ENCODE data around the gene AFM. TPM values are rescaled to one million over a fixed set of nuclear protein-coding genes. Genes with fewer than 3 reads are reported as not detected.

AFM gene
- total and polyA plus RNA-seq, 2 of the 13 experiments (the other 11 are each of a cell fraction or from before 2014, with no cell fraction given): 0.13 to 1.8 TPM

GRCh38 chr4:73523126-73523525 lies 41.6 kb downstream of the AFM start:
- TF ChIP-seq SP2 (CRISPR knock-in tag; IDR thresholded peaks at IDR 0.05): no peak
- TF ChIP-seq FOXA1 (IDR thresholded peaks at IDR 0.05): no peak
- TF ChIP-seq FOXA1 (CRISPR knock-in tag; IDR thresholded peaks at IDR 0.05): peak; percentile 57
- TF ChIP-seq PRPF4 (IDR thresholded peaks at IDR 0.05; ENCODE audit: low read depth, low read length, poor library complexity, severe bottlenecking): no peak
- TF ChIP-seq STAG1 (CRISPR knock-in tag; IDR thresholded peaks at IDR 0.05): peak; percentile 52
- peak; percentile 25; the same call in 1 of the 2 replicates for TF ChIP-seq CTCF (CRISPR knock-in tag; IDR thresholded peaks at IDR 0.05)
- TF ChIP-seq RBAK (CRISPR knock-in tag; IDR thresholded peaks at IDR 0.05): no peak
- no peaks in the 10 kb centered on the region for H3K36me3 ChIP-seq (replicated peaks in 1 of 2; ENCODE audit: control insufficient read depth in 1 of 2, insufficient read depth in 2 of 2, low read length in 2 of 2)
- H3K9ac ChIP-seq (ENCODE audit: insufficient read depth, low read depth, low read length): no peak overlapping the region
- H3K4me3 ChIP-seq (replicated peaks in 1 of 3; ENCODE audit: insufficient read depth in 1 of 3, low read depth in 2 of 3, low read length in 3 of 3): no peak overlapping the region
- DNase-seq (ENCODE audit: low spot score): peak; percentile 12
- CTCF ChIA-PET (ENCODE audit: low intra/inter-chr PET ratio, low total read pairs): no interaction called here
- no peak for ATAC-seq
- POLR2A ChIA-PET: no interaction called here
- 63% methylated on average over 2 of the region's 2 CpGs for WGBS (ENCODE audit: low lambda C conversion rate)
- H4K20me1 ChIP-seq (ENCODE audit: insufficient read depth, low read length): no peaks in the 10 kb centered on the region
- in situ Hi-C loops (cut with HindIII; ENCODE audit: extremely low pct_ligation_motif_present, low pct_unique_long_range_greater_than_20kb) (no loop called here), intact Hi-C loops (cut with micrococcal nuclease; ENCODE audit: unreplicated experiment) (loop anchor here (5.0 kb wide), 1 partner anchor 129 kb away; no protein-coding TSS in a partner anchor)
- FAIRE-seq: no peak
- no TSS peak for BruUV-seq (replicated peaks)
- peaks cover 0 to 2% of the 10 kb centered on the region in 2 experiments; a peak in 1 of 5 replicates for H3K27me3 ChIP-seq (ENCODE audit: control insufficient read depth in 1 of 2, insufficient read depth in 2 of 2, low read length in 2 of 2)
- H3K4me1 ChIP-seq (ENCODE audit: insufficient read depth, low read length): peaks cover 7% of the 10 kb centered on the region
- no peak overlapping the region for H3K27ac ChIP-seq (ENCODE audit: extremely low read length, insufficient read depth, low read length)
- H2AFZ ChIP-seq (ENCODE audit: low read length): no peak overlapping the region
- no peaks in the 10 kb centered on the region for H3K9me3 ChIP-seq (ENCODE audit: low read length)
- no peaks in the 10 kb centered on the region for H3K79me2 ChIP-seq (ENCODE audit: insufficient read depth, low read length)
- H3K4me2 ChIP-seq (ENCODE audit: low read depth, low read length): no peak overlapping the region

- Histone ChIP-seq H3K9ac (ENCODE audit: insufficient read depth, low read depth, low read length) (no peak overlapping the region), H3K4me2 (ENCODE audit: low read depth, low read length) (no peak overlapping the region), H2AFZ (ENCODE audit: low read length) (no peak overlapping the region), H3K27me3 (ENCODE audit: control insufficient read depth in 1 of 2, insufficient read depth in 2 of 2, low read length in 2 of 2) (peaks cover 0 to 2% of the 10 kb centered on the region in 2 experiments; a peak in 1 of 5 replicates), H3K36me3 (replicated peaks in 1 of 2; ENCODE audit: control insufficient read depth in 1 of 2, insufficient read depth in 2 of 2, low read length in 2 of 2) (no peaks in the 10 kb centered on the region), H4K20me1 (ENCODE audit: insufficient read depth, low read length) (no peaks in the 10 kb centered on the region), H3K4me1 (ENCODE audit: insufficient read depth, low read length) (no peaks in the 10 kb centered on the region), H3K9me3 (ENCODE audit: low read length) (no peaks in the 10 kb centered on the region), H3K27ac (ENCODE audit: extremely low read length, insufficient read depth, low read length) (no peak overlapping the region), H3K4me3 (replicated peaks in 1 of 3; ENCODE audit: insufficient read depth in 1 of 3, low read depth in 2 of 3, low read length in 3 of 3) (no peak overlapping the region), H3K79me2 (ENCODE audit: insufficient read depth, low read length) (no peaks in the 10 kb centered on the region)
- intact Hi-C loops (cut with micrococcal nuclease; ENCODE audit: unreplicated experiment) (no loop called here), in situ Hi-C loops (cut with HindIII; ENCODE audit: extremely low pct_ligation_motif_present, low pct_unique_long_range_greater_than_20kb) (no loop called here)
- no TSS peak for BruUV-seq (replicated peaks)
- DNase-seq (ENCODE audit: low spot score) (no peak), FAIRE-seq (no peak), ATAC-seq (no peak)
- WGBS (ENCODE audit: low lambda C conversion rate): 31% methylated on average over 1 of the region's 1 CpG
- POLR2A ChIA-PET: no interaction called here
- CTCF ChIA-PET (ENCODE audit: low intra/inter-chr PET ratio, low total read pairs): no interaction called here
- TF ChIP-seq ZNF143 (CRISPR knock-in tag; IDR thresholded peaks at IDR 0.05) (no peak), MTF2 (CRISPR knock-in tag; IDR thresholded peaks at IDR 0.05; ENCODE audit: borderline replicate concordance) (no peak), SIN3A (IDR thresholded peaks at IDR 0.05; ENCODE audit: borderline replicate concordance, low read depth, low read length) (no peak), GATA4 (IDR thresholded peaks at IDR 0.05; ENCODE audit: borderline replicate concordance, low read depth) (no peak), MBNL3 (CRISPR knock-in tag; conservative IDR thresholded peaks at IDR 0.05) (no peak), MIER2 (CRISPR knock-in tag; IDR thresholded peaks at IDR 0.05) (no peak), DR1 (CRISPR knock-in tag; IDR thresholded peaks at IDR 0.05) (no peak), AGO2 (optimal IDR thresholded peaks at IDR 0.05; ENCODE audit: low read depth, low read length) (no peak), MLX (CRISPR knock-in tag; IDR thresholded peaks at IDR 0.05) (no peak), JUND (CRISPR knock-in tag; IDR thresholded peaks at IDR 0.05) (no peak), ZNF766 (CRISPR knock-in tag; IDR thresholded peaks at IDR 0.05; ENCODE audit: borderline replicate concordance) (no peak)
- TF ChIP-seq, protein P1, sequence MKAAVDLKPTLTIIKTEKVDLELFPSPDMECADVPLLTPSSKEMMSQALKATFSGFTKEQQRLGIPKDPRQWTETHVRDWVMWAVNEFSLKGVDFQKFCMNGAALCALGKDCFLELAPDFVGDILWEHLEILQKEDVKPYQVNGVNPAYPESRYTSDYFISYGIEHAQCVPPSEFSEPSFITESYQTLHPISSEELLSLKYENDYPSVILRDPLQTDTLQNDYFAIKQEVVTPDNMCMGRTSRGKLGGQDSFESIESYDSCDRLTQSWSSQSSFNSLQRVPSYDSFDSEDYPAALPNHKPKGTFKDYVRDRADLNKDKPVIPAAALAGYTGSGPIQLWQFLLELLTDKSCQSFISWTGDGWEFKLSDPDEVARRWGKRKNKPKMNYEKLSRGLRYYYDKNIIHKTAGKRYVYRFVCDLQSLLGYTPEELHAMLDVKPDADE (CRISPR knock-in tag; IDR thresholded peaks at IDR 0.05): no peak
Observed at GRCh38 chr4:73525611-73526010, 44.1 kb downstream of the AFM start.
